Upper lobe of left lung (tissue), 6 donors: ENCODE results near the gene EFNA5. TPM values are rescaled to one million over a fixed set of nuclear protein-coding genes. Genes with fewer than 3 reads are reported as not detected.

Source experiments
- ATAC-seq, 2 donors: fragments of 200-7000 bp; cut with Tn5 transposase; one replicate each; pipeline ENCODE4 v1.9.1; 2022; ENCODE audit warnings: mild to moderate bottlenecking in 2 of 2, moderate library complexity in 2 of 2; ENCODE audit not compliant: low FRiP score in 2 of 2
- DNase-seq, 2 donors: peaks; one replicate each; pipeline ENCODE4 v3.0.0-alpha.2; 2019 to 2020
- H3K27ac ChIP-seq, 4 donors: fragments of 200-600 bp; sonication (generic); one replicate each; pipeline ENCODE4 v1.5.1; 2016 to 2019
- H3K27me3 ChIP-seq, 4 donors: fragments of 200-600 bp; sonication (generic); one replicate each; pipeline ENCODE4 v1.5.1; 2017 to 2019
- H3K36me3 ChIP-seq, 4 donors: fragments of 200-600 bp; sonication (generic); one replicate each; pipeline ENCODE4 v1.5.1; 2016 to 2019
- H3K4me1 ChIP-seq, 4 donors: fragments of 200-600 bp; sonication (generic); one replicate each; pipeline ENCODE4 v1.5.1; 2018 to 2019
- H3K4me3 ChIP-seq, 4 donors: fragments of 200-600 bp; sonication (generic); one replicate each; pipeline ENCODE4 v1.5.1; 2017 to 2019; ENCODE audit warnings: mild to moderate bottlenecking in 2 of 4, moderate library complexity in 1 of 4
- H3K9me3 ChIP-seq, 4 donors: fragments of 200-600 bp; sonication (generic); one replicate each; pipeline ENCODE4 v1.5.1; 2018 to 2019
- EP300 ChIP-seq, 4 donors: sonication (generic); formaldehyde crosslinking; IDR thresholded peaks; one replicate each; pipeline ENCODE4 v1.5.1; 2017; ENCODE audit warnings: antibody characterized with exemption in 4 of 4, control low read depth in 2 of 4
- POLR2A ChIP-seq, 4 donors: fragments of 450-650 bp; IDR thresholded peaks; one replicate each; pipeline ENCODE4 v1.5.1; 2016 to 2017; ENCODE audit warnings: antibody characterized with exemption in 4 of 4, mild to moderate bottlenecking in 2 of 4
- POLR2AphosphoS5 ChIP-seq, 2 donors: sonication (generic); formaldehyde crosslinking; IDR thresholded peaks; one replicate each; pipeline ENCODE4 v1.5.1; 2017; ENCODE audit warnings: antibody characterized with exemption in 2 of 2
- WGBS, 2 donors: methylation state at CpG; one replicate each; pipeline ENCODE4 v1.1.5; 2017 to 2018; 5-methylcytosine and 5-hydroxymethylcytosine counted together
- total RNA-seq, 6 donors: library from RNA; depleted of rRNA in 4 of 6; stranded (reverse); fragments of >200 nt in 4 of 6; gene quantifications; one replicate each; pipeline versions ENCODE4 v1.1.0 to v1.2.1, GENCODE V29; 2016 to 2021
- TF ChIP-seq, protein P1 (sequence below), 6 experiments: fragments of 450-650 bp in 4 of 6; fragments of 200-600 bp in 2 of 6; sonication (generic) in 2 of 6; IDR thresholded peaks; one replicate each; pipeline ENCODE4 v1.5.1; 2016 to 2019; ENCODE audit warnings: antibody characterized with exemption in 6 of 6
- donor health status: DM: no; HTN: no; CAD: no; lungs with moderate emphysema.
- donor health status: DM: no; HTN: yes; CAD: no; lungs with severe emphysema.

EFNA5 gene
- total RNA-seq, 6 donors from 2014 or later = 4.1 to 41.9 (median 7.3) TPM

DNA sequence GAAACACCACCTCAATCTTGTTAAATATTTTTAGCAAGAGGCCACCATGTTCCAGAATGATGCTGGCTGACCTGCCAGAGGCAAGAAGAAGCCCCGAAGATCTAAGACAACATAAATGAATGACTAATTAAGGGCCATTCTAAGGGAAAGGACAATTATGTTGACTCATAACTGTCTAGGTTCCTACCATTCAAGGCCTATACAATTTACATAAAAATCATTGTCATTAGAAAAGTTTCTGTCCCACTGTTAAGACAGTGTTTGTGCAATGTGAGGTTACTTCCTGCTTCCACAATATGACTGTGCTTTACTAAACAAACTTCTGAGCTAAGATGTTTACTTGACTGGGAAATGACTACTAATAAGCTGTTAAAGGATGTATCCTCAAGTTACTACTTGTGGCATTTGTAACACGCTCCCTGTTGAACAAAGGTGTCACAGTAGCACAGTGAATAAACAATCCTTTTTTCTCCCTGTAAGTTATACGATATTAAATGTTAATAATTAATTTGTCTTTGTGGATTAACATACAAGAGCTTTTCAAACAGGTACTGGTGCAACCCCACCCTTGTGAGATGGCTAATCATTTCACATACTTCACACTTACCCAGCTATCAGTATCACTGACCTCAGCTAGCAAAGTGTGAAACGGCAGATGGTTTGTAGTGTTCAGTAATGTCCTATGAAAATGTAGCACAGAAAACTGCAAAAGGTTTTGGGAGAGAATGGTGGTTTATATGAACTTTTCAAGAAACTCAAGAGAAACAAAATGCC, 195.8 kb downstream of the EFNA5 start:
- DNase-seq = peak in 1 of 2 donors; percentile 28

GRCh38 chr5:107474361-107474715, 196.4 kb downstream of the EFNA5 start:
- Histone ChIP-seq H3K9me3 (no peaks in the 10 kb centered on the region), H3K27me3 (no peaks in the 10 kb centered on the region), H3K36me3 (no peaks in the 10 kb centered on the region), H3K4me3 (no peak overlapping the region), H3K4me1 (peaks cover 0 to 35% (median 3%) of the 10 kb centered on the region in 4 donors), H3K27ac (peak overlapping the region; percentile 28 to 67 (median 50))
- TF ChIP-seq POLR2A (IDR thresholded peaks at IDR 0.05) = no peak
- TF ChIP-seq POLR2AphosphoS5 (IDR thresholded peaks at IDR 0.05) = no peak
- TF ChIP-seq, protein P1, sequence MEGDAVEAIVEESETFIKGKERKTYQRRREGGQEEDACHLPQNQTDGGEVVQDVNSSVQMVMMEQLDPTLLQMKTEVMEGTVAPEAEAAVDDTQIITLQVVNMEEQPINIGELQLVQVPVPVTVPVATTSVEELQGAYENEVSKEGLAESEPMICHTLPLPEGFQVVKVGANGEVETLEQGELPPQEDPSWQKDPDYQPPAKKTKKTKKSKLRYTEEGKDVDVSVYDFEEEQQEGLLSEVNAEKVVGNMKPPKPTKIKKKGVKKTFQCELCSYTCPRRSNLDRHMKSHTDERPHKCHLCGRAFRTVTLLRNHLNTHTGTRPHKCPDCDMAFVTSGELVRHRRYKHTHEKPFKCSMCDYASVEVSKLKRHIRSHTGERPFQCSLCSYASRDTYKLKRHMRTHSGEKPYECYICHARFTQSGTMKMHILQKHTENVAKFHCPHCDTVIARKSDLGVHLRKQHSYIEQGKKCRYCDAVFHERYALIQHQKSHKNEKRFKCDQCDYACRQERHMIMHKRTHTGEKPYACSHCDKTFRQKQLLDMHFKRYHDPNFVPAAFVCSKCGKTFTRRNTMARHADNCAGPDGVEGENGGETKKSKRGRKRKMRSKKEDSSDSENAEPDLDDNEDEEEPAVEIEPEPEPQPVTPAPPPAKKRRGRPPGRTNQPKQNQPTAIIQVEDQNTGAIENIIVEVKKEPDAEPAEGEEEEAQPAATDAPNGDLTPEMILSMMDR (IDR thresholded peaks at IDR 0.05) = no peak
- no peak for TF ChIP-seq EP300 (IDR thresholded peaks at IDR 0.05)
- 72 to 80% methylated on average over 3 of the region's 3 CpGs for WGBS, 2 donors
- DNase-seq (no peak), ATAC-seq (no peak)

More for the DNA sequence above, 195.8 kb downstream of the EFNA5 start:
- H3K4me1 ChIP-seq = peaks cover 0 to 29% (median 2%) of the 10 kb centered on the region in 4 donors
- WGBS, 2 donors = 40 to 48% methylated on average over 4 of the region's 4 CpGs
- no peaks in the 10 kb centered on the region for H3K9me3 ChIP-seq
- no peak overlapping the region for H3K4me3 ChIP-seq
- no peaks in the 10 kb centered on the region for H3K27me3 ChIP-seq
- no peaks in the 10 kb centered on the region for H3K36me3 ChIP-seq
- TF ChIP-seq POLR2AphosphoS5 (IDR thresholded peaks at IDR 0.05) (peak in 1 of 2 donors; percentile 17), POLR2A (IDR thresholded peaks at IDR 0.05) (no peak), EP300 (IDR thresholded peaks at IDR 0.05) (peak in 2 of 4 donors; percentile 39 to 60)
- peak overlapping the region; percentile 28 to 67 (median 50) for H3K27ac ChIP-seq
- ATAC-seq = peak; percentile 33 to 75

DNA sequence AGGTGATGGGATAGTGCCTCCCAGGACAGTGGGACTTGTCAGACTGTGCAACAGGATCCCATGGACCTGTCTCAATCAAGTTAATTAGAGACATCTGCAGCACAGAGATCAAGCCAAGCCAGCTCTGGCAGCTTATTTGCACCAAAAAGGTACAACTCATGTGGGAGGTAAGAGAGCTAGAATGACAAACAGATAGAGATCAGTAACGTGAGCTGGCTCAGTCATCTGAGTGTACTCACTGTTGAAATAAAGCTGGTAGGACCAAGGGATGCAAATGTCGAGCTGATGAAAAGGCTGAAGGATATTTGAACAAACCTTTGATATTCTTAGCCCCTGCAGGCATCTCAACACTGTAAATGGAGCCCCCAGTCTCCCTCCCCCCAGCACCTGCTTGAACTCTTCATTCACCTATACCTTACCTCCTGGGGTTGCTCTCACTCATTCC, 198.1 kb downstream of the EFNA5 start:
- peaks cover 0 to 39% (median 4%) of the 10 kb centered on the region in 4 donors for H3K4me1 ChIP-seq
- 37 to 53% methylated on average over 2 of the region's 2 CpGs for WGBS, 2 donors
- H3K4me3 ChIP-seq = no peak overlapping the region
- no peaks in the 10 kb centered on the region for H3K36me3 ChIP-seq
- no peaks in the 10 kb centered on the region for H3K27me3 ChIP-seq
- ATAC-seq (no peak), DNase-seq (no peak)
- H3K27ac ChIP-seq = no peak overlapping the region
- TF ChIP-seq POLR2A (IDR thresholded peaks at IDR 0.05) (no peak), EP300 (IDR thresholded peaks at IDR 0.05) (no peak), POLR2AphosphoS5 (IDR thresholded peaks at IDR 0.05) (no peak)
- TF ChIP-seq, protein P1 (IDR thresholded peaks at IDR 0.05) = no peak
- H3K9me3 ChIP-seq = no peaks in the 10 kb centered on the region

- Histone ChIP-seq H3K9me3 (no peaks in the 10 kb centered on the region), H3K4me3 (no peak overlapping the region), H3K4me1 (peaks cover 0 to 23% (median 3%) of the 10 kb centered on the region in 4 donors), H3K27me3 (no peaks in the 10 kb centered on the region), H3K36me3 (no peaks in the 10 kb centered on the region), H3K27ac (peak overlapping the region in 1 of 4 donors; percentile 3)
- TF ChIP-seq, protein P1 (IDR thresholded peaks at IDR 0.05) = no peak
- TF ChIP-seq EP300 (IDR thresholded peaks at IDR 0.05) (no peak), POLR2A (IDR thresholded peaks at IDR 0.05) (no peak), POLR2AphosphoS5 (IDR thresholded peaks at IDR 0.05) (no peak)
- DNase-seq = no peak
- no peak for ATAC-seq
- WGBS, 2 donors = 55 to 57% methylated on average over 1 of the region's 1 CpG
These were observed 200.5 kb downstream of the EFNA5 start for GRCh38 chr5:107470295-107470582.

GRCh38 chr5:107469485-107470294, 201.0 kb downstream of the EFNA5 start:
- H3K36me3 ChIP-seq = no peaks in the 10 kb centered on the region
- TF ChIP-seq EP300 (IDR thresholded peaks at IDR 0.05) = peak in 1 of 4 donors; percentile 12
- no peak for TF ChIP-seq POLR2A (IDR thresholded peaks at IDR 0.05)
- peak in 1 of 2 donors; percentile 33 for TF ChIP-seq POLR2AphosphoS5 (IDR thresholded peaks at IDR 0.05)
- H3K4me3 ChIP-seq = no peak overlapping the region
- no peaks in the 10 kb centered on the region for H3K9me3 ChIP-seq
- H3K27me3 ChIP-seq = no peaks in the 10 kb centered on the region
- peak overlapping the region in 2 of 4 donors; percentile 3 to 44 for H3K27ac ChIP-seq
- peaks cover 0 to 18% (median 2%) of the 10 kb centered on the region in 4 donors for H3K4me1 ChIP-seq
- WGBS, 2 donors = 60 to 62% methylated on average over 5 of the region's 5 CpGs
- no peak for DNase-seq
- no peak for ATAC-seq
